DOHH2 (cell line): ENCODE measurements around the gene PHACTR1.

Experiments
- CTCF ChIP-seq: fragments of 200-600 bp; sonication (generic); IDR thresholded peaks from one replicate; pipeline ENCODE4 v1.5.1; 2014; ENCODE audit warnings: antibody characterized with exemption, mild to moderate bottlenecking, low read depth, low read length; ENCODE audit not compliant: poor library complexity, severe bottlenecking
- EZH2phosphoT487 ChIP-seq: fragments of 200-600 bp; sonication (generic); IDR thresholded peaks from 2 replicates; pipeline ENCODE4 v1.6.1; 2017; ENCODE audit warnings: borderline replicate concordance, mild to moderate bottlenecking, antibody characterized with exemption, low read length, moderate library complexity, mixed read lengths

DNA sequence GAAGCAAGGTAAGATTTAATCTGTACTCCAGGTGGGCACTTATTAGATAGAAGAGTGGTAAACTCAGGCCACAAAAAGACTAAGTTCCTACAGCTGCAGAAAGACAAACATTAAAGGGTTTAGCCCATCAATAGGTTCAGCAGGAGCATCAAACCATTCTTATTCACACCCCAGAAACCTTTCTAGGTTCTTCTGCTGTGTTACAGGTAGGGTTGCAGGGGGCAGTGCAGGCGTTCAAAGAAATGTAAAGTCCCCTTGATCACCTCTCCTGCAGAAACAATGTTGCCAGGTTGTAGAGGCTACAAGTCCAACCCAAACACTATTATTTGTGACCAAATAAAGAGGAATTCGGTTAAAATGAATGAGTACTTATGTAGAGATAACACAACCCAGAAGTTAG lies 31.8 kb downstream of the PHACTR1 start:
- no peak for TF ChIP-seq CTCF
- no peak for TF ChIP-seq EZH2phosphoT487
